ENCODE measurements around the gene CKMT1A.
"Not testable (repeated sequence)": the region's sequence is repeated elsewhere in the genome, so short reads cannot be mapped to it uniquely, and the experiment has no call there.

Gene CKMT1A

GRCh38 chr15:43693148-43694022, at the start of gene CKMT1A:
CKMT1A (plus strand) TSS chr15:43693859; CDS start chr15:43694051, 192 bp downstream.
- H3K4me3 ChIP-seq (ENCODE audit: low read depth, low read length) = not testable (repeated sequence)

GRCh38 chr15:43648649-43649429, 44.8 kb upstream of the CKMT1A start, which contains the start of gene CATSPER2:
CATSPER2 (minus strand) TSS chr15:43648844; CDS start chr15:43648061, 783 bp downstream.
- TF ChIP-seq CTCF (IDR thresholded peaks at IDR 0.05; ENCODE audit: borderline replicate concordance, insufficient read depth, low read depth, low read length) = no peak
- no peak within 1 kb of the TSS for H3K4me3 ChIP-seq (ENCODE audit: low read depth, low read length)

DNA sequence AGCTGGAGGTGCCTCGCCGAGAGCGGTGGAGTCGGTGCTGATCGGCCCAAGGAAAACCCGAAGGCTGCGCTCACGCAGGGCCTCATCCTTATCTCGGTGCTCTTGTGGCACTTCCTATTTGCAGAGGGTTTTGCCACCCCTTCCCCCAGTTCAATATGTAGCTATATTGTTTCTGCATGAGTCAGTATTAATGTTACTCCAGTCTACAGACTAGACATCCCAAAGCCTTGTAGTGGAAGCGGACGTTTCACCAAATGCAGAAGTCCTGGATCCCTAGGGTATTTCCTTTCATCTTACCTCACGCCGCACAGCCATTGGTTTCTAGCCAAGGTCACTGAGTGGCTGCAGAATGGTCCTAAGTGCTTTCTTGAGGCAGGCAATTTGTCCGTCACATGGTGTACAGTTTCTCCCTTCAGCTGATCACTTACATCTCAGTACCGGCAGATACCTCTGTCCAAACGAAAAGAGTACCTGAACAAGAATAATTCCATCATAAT, 44.2 kb upstream of the CKMT1A start:
- not testable (repeated sequence) for H3K4me3 ChIP-seq (ENCODE audit: low read depth, low read length)

- H3K4me3 ChIP-seq (ENCODE audit: low read depth, low read length) = not testable (repeated sequence)
These were observed 33.9 kb upstream of the CKMT1A start for GRCh38 chr15:43659727-43660126.

- H3K4me3 ChIP-seq (ENCODE audit: low read depth, low read length) = not testable (repeated sequence)
These were observed 31.4 kb upstream of the CKMT1A start for GRCh38 chr15:43662293-43662692.

- H3K4me3 ChIP-seq (ENCODE audit: low read depth, low read length) = not testable (repeated sequence)
These were observed 30.3 kb upstream of the CKMT1A start for GRCh38 chr15:43663333-43663732.

- H3K4me3 ChIP-seq (ENCODE audit: low read depth, low read length) = not testable (repeated sequence)
These were observed 27.5 kb upstream of the CKMT1A start for GRCh38 chr15:43666177-43666576.

GRCh38 chr15:43674175-43674574, 19.5 kb upstream of the CKMT1A start:
- not testable (repeated sequence) for H3K4me3 ChIP-seq (ENCODE audit: low read depth, low read length)

DNA sequence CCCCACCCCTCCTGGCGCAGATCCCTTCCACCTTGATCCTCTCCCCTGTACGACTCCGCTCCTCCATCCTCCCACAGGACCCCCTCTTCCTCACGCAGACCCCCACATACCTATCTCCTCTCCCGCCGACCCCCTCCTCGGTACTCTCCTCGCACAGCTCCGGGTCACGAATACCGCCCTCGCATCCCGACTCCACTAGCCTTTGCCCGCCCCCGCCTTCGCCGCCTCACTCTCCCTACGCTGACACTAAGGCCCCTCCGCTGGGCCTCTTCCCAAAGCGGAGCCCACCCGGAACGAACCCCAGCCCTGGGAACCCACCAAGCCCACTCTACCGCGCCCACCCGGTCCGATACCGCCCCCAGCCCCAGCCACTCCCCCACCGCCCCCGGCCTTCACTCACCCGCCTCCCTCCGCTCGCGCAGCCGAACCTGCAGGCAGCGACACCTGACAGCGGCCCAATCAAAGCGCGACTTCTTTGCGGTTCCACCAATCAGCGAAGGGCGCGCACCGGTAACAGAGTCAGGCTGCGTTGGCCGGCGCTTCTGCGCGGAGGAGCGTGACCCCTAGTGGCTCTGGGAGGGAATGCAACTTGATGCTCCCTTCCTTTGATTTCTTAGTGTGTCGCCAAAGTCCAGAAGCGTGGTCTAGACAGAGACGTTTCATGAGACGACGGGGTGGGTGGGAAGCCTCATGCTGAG, 3.9 kb upstream of the CKMT1A start:
- not testable (repeated sequence) for H3K4me3 ChIP-seq (ENCODE audit: low read depth, low read length)

GRCh38 chr15:43692679-43693078, 980 bp upstream of the CKMT1A start:
- H3K4me3 ChIP-seq (ENCODE audit: low read depth, low read length) = not testable (repeated sequence)

GRCh38 chr15:43702174-43702573, 8.5 kb downstream of the CKMT1A start:
- H3K4me3 ChIP-seq (ENCODE audit: low read depth, low read length) = no peak overlapping the region

More at GRCh38 chr15:43702174-43702573, 8.5 kb downstream of the CKMT1A start:
- TF ChIP-seq CTCF (IDR thresholded peaks at IDR 0.05; ENCODE audit: borderline replicate concordance, insufficient read depth, low read depth, low read length) = no peak

Data from GM12875 (cell line).